ENCODE data around the gene SYCP3.

Gene SYCP3

GRCh38 chr12:101698800-101699347 lies 40.4 kb downstream of the SYCP3 start:
- TF ChIP-seq CTCF (IDR thresholded peaks at IDR 0.05; ENCODE audit: low read depth, low read length, missing control alignments) = peak; percentile 24
- H3K4me3 ChIP-seq (replicated peaks; ENCODE audit: low read depth, low read length) = peak overlapping the region; percentile 81
- DNase-seq (ENCODE audit: extremely low read depth, low read depth) = no peak

- peak overlapping the region; percentile 81 for H3K4me3 ChIP-seq (replicated peaks; ENCODE audit: low read depth, low read length)
- no peak for TF ChIP-seq CTCF (IDR thresholded peaks at IDR 0.05; ENCODE audit: low read depth, low read length, missing control alignments)
- DNase-seq (ENCODE audit: extremely low read depth, low read depth) = no peak
Observed at GRCh38 chr12:101697930-101698799, 41.1 kb downstream of the SYCP3 start.

- DNase-seq (ENCODE audit: extremely low read depth, low read depth) = no peak
Observed at GRCh38 chr12:101697197-101697929, 41.9 kb downstream of the SYCP3 start, which contains the start of gene CHPT1. Gene CHPT1, plus strand, starts transcription at chr12:101697640. Its CDS starts 222 bp downstream, at chr12:101697862.

GRCh38 chr12:101696251-101697196 lies 42.7 kb downstream of the SYCP3 start:
- DNase-seq (ENCODE audit: extremely low read depth, low read depth) = no peak
- TF ChIP-seq CTCF (IDR thresholded peaks at IDR 0.05; ENCODE audit: low read depth, low read length, missing control alignments) = no peak

More at GRCh38 chr12:101697197-101697929, 41.9 kb downstream of the SYCP3 start, which contains the start of gene CHPT1:
- TF ChIP-seq CTCF (IDR thresholded peaks at IDR 0.05; ENCODE audit: low read depth, low read length, missing control alignments) = no peak
- H3K4me3 ChIP-seq (replicated peaks; ENCODE audit: low read depth, low read length) = peak within 1 kb of the TSS; percentile 81

GRCh38 chr12:101695706-101696105 lies 43.6 kb downstream of the SYCP3 start:
- no peak for DNase-seq (ENCODE audit: extremely low read depth, low read depth)
- no peak overlapping the region for H3K4me3 ChIP-seq (replicated peaks; ENCODE audit: low read depth, low read length)
- no peak for TF ChIP-seq CTCF (IDR thresholded peaks at IDR 0.05; ENCODE audit: low read depth, low read length, missing control alignments)

More at GRCh38 chr12:101696251-101697196, 42.7 kb downstream of the SYCP3 start:
- H3K4me3 ChIP-seq (replicated peaks; ENCODE audit: low read depth, low read length) = peak overlapping the region; percentile 81

GRCh38 chr12:101694986-101695385 lies 44.3 kb downstream of the SYCP3 start:
- no peak for TF ChIP-seq CTCF (IDR thresholded peaks at IDR 0.05; ENCODE audit: low read depth, low read length, missing control alignments)
- DNase-seq (ENCODE audit: extremely low read depth, low read depth) = no peak
- H3K4me3 ChIP-seq (replicated peaks; ENCODE audit: low read depth, low read length) = no peak overlapping the region
